ENCODE data around the gene ATG4A.

DNA sequence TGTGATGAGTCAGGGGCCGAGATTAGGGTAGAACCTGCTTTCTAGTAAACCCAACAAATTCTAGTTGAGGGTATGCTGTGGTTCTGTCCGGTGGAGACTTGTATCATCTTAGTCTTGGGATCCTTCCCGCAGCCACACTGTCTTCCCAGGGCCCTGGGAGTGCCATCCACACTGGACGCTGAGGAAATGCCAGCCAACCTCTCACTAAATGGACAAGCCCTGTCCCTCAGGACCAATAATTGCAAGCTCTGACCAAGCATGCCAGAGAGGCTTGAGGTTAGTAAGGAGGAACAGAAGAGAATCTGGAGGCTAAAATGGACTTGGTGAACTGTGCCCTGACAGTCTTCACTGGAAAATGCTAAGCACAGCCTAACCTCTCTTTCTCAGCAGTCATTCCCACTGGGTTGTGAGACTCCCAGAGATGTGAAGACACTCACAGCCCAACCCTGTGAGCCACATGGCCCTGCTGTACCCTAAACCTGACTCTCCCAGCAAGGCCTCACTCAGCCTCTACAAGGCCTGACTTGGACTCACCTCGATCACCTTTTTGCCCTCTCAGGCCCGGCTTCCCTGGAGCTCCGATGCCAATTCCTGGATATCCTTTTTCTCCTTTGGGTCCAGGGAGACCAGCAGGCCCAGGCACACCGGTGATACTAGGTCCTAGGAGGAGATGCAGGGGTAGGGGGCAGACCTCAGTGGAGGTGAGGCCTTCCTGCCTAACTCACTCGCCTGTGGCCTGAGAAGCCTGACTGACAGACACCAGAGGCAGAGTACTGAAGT, 77.6 kb downstream of the ATG4A start:
- TF ChIP-seq, protein P1, sequence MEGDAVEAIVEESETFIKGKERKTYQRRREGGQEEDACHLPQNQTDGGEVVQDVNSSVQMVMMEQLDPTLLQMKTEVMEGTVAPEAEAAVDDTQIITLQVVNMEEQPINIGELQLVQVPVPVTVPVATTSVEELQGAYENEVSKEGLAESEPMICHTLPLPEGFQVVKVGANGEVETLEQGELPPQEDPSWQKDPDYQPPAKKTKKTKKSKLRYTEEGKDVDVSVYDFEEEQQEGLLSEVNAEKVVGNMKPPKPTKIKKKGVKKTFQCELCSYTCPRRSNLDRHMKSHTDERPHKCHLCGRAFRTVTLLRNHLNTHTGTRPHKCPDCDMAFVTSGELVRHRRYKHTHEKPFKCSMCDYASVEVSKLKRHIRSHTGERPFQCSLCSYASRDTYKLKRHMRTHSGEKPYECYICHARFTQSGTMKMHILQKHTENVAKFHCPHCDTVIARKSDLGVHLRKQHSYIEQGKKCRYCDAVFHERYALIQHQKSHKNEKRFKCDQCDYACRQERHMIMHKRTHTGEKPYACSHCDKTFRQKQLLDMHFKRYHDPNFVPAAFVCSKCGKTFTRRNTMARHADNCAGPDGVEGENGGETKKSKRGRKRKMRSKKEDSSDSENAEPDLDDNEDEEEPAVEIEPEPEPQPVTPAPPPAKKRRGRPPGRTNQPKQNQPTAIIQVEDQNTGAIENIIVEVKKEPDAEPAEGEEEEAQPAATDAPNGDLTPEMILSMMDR (IDR thresholded peaks at IDR 0.05): no peak
- TF ChIP-seq POLR2A (IDR thresholded peaks at IDR 0.05): no peak
